Measurements from ENCODE around the gene CLEC4E. TPM values are rescaled to one million over a fixed set of nuclear protein-coding genes. Genes with fewer than 3 reads are reported as not detected.
"Not testable (repeated sequence)": the region's sequence is repeated elsewhere in the genome, so short reads cannot be mapped to it uniquely, and the experiment has no call there.

Gene CLEC4E, protein sequence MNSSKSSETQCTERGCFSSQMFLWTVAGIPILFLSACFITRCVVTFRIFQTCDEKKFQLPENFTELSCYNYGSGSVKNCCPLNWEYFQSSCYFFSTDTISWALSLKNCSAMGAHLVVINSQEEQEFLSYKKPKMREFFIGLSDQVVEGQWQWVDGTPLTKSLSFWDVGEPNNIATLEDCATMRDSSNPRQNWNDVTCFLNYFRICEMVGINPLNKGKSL
- total RNA-seq (ENCODE audit: unreplicated experiment) = not detected
- long read RNA-seq = 0 reads

DNA sequence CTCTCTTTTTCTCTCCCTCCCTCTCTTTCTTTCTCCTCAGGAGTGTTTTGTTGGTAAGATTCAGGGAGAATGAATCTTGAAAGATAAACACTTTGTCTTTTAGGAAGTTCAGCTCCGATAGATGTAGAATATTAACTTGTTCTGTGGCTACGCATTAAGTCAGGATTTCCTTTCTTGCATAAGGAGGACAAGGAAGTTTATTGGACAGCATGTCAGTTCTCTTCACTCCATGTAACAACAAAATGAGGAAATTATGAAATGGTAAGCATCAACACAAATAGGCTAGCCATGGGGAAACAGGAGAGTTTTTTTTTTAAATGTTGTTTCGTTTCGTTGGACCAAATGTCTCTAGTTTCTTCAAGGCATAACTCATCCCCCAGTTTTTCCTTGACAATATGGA is at the start of gene CLEC4E:
Gene CLEC4E (minus strand): TSS at position 75 of the 400 bp plus-strand sequence. CDS start 108 bp downstream, outside the sequence.
- not testable (repeated sequence) for H3K36me3 Mint-ChIP-seq (ENCODE audit: unreplicated experiment); H3K9me3 Mint-ChIP-seq (ENCODE audit: unreplicated experiment); H3K4me3 Mint-ChIP-seq (ENCODE audit: unreplicated experiment); H3K27me3 Mint-ChIP-seq (ENCODE audit: unreplicated experiment); H3K4me1 Mint-ChIP-seq (ENCODE audit: low read depth, unreplicated experiment); DNase-seq; H3K27ac Mint-ChIP-seq (ENCODE audit: unreplicated experiment)

DNA sequence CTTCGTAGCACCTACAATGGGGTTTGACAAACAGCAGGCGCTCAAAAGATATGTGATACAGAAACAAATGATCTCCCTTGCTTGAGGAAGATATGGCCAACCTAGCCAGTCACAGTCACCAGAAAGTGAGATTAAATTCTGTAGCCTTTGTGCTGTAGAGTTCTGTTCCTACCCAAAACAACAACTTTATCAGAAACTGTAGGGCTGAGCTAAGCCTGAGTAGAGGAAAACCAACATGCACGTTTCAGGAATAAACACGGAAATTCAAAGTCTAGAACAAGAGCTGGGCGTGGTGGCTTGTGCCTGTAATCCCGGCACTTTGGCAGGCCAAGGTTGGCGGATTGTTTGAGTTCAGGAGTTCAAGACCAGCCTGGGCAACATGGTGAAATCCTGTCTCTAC is 49.0 kb upstream of the CLEC4E start:
- Mint-ChIP-seq H3K4me3 (ENCODE audit: unreplicated experiment) (no peak overlapping the region), H3K27ac (ENCODE audit: unreplicated experiment) (no peak overlapping the region), H3K9me3 (ENCODE audit: unreplicated experiment) (peaks cover 2% of the 10 kb centered on the region), H3K36me3 (ENCODE audit: unreplicated experiment) (no peaks in the 10 kb centered on the region), H3K27me3 (ENCODE audit: unreplicated experiment) (peaks cover 3% of the 10 kb centered on the region), H3K4me1 (ENCODE audit: low read depth, unreplicated experiment) (no peaks in the 10 kb centered on the region)
- no peak for DNase-seq
- TF ChIP-seq, protein P1, sequence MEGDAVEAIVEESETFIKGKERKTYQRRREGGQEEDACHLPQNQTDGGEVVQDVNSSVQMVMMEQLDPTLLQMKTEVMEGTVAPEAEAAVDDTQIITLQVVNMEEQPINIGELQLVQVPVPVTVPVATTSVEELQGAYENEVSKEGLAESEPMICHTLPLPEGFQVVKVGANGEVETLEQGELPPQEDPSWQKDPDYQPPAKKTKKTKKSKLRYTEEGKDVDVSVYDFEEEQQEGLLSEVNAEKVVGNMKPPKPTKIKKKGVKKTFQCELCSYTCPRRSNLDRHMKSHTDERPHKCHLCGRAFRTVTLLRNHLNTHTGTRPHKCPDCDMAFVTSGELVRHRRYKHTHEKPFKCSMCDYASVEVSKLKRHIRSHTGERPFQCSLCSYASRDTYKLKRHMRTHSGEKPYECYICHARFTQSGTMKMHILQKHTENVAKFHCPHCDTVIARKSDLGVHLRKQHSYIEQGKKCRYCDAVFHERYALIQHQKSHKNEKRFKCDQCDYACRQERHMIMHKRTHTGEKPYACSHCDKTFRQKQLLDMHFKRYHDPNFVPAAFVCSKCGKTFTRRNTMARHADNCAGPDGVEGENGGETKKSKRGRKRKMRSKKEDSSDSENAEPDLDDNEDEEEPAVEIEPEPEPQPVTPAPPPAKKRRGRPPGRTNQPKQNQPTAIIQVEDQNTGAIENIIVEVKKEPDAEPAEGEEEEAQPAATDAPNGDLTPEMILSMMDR (IDR thresholded peaks at IDR 0.05; ENCODE audit: partially characterized antibody, unreplicated experiment) = no peak

DNA sequence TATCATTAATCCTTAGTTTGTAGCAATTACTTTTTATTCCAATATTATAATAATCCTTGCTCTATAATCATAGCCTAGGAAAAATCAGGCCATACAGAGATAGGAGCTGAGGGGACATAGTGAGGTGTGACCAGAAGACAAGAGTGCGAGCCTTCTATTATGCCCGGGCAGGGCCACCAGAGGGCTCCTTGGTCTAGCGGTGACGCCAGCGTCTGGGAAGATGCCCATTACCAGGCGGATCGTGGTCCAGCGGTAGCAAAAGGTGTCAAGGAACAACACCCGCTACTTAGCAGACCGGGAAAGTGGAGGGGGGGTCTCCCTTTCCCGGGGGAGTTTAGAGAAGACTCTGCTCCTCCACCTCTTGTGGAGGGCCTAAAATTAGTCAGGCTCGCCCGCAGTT is 43.8 kb upstream of the CLEC4E start:
- not testable (repeated sequence) for H3K27me3 Mint-ChIP-seq (ENCODE audit: unreplicated experiment)

DNA sequence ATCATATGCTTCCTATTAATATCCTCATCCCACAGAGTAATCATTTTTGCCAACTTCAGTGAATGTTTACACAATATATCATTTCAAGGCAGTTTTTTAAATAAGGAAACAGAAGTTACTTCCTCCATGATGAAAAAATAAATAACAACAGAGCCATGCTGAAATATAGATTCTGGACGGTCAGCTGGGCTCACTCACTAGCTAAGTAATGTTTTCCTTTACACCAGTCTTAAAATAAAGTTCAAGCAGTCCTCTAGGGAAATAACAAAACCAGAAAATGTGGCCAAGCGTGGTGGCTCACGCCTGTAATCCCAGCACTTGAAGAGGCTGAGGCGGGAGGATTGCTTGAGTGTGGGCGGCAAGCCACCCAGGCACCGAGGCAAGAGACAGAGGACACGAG is 43.3 kb upstream of the CLEC4E start:
- H3K4me1 Mint-ChIP-seq (ENCODE audit: low read depth, unreplicated experiment) = no peaks in the 10 kb centered on the region
- TF ChIP-seq, protein P1 (IDR thresholded peaks at IDR 0.05; ENCODE audit: partially characterized antibody, unreplicated experiment) = no peak
- DNase-seq = no peak
- H3K27me3 Mint-ChIP-seq (ENCODE audit: unreplicated experiment) = peaks cover 5% of the 10 kb centered on the region
- no peak overlapping the region for H3K27ac Mint-ChIP-seq (ENCODE audit: unreplicated experiment)
- H3K36me3 Mint-ChIP-seq (ENCODE audit: unreplicated experiment) = no peaks in the 10 kb centered on the region
- no peak overlapping the region for H3K4me3 Mint-ChIP-seq (ENCODE audit: unreplicated experiment)
- H3K9me3 Mint-ChIP-seq (ENCODE audit: unreplicated experiment) = peaks cover 2% of the 10 kb centered on the region

More for the DNA sequence above, 43.8 kb upstream of the CLEC4E start:
- not testable (repeated sequence) for H3K4me1 Mint-ChIP-seq (ENCODE audit: low read depth, unreplicated experiment); H3K9me3 Mint-ChIP-seq (ENCODE audit: unreplicated experiment); DNase-seq; H3K4me3 Mint-ChIP-seq (ENCODE audit: unreplicated experiment); H3K27ac Mint-ChIP-seq (ENCODE audit: unreplicated experiment); H3K36me3 Mint-ChIP-seq (ENCODE audit: unreplicated experiment)

DNA sequence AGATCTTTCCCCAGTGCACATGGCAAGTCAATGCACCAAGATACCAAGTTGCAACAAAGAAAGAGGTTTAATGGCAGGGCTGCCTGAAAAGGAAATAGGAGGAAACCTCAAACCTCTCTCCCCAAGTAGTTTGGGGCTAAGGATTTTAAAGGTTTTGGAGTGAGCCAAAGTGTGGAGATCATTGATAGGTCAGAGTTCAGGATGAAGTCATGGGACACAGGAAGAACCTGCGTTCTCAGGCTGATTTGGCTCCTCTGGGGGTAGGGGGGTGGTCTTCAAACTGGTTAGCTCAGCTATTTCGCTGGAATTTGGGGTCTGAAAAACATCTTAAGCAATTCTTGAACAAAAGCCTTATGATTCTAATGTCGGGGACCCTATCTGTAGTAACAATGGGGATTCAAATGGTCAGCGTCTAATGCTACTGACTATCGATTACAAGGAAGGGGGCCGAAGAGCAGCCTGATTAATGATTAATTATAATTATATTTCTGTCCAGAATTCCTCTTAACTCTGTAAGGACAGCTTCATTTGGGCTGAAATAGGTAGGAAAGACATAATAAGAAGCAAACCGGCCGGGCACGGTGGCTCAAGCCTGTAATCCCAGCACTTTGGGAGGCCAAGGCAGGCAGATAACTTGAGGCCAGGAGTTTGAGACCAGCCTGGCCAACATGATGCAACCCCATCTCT is 40.5 kb upstream of the CLEC4E start:
- Mint-ChIP-seq H3K4me3 (ENCODE audit: unreplicated experiment) (no peak overlapping the region), H3K27me3 (ENCODE audit: unreplicated experiment) (peaks cover 5% of the 10 kb centered on the region), H3K9me3 (ENCODE audit: unreplicated experiment) (peaks cover 2% of the 10 kb centered on the region), H3K27ac (ENCODE audit: unreplicated experiment) (no peak overlapping the region), H3K4me1 (ENCODE audit: low read depth, unreplicated experiment) (no peaks in the 10 kb centered on the region), H3K36me3 (ENCODE audit: unreplicated experiment) (no peaks in the 10 kb centered on the region)
- TF ChIP-seq, protein P1 (IDR thresholded peaks at IDR 0.05; ENCODE audit: partially characterized antibody, unreplicated experiment) = no peak
- DNase-seq = no peak

DNA sequence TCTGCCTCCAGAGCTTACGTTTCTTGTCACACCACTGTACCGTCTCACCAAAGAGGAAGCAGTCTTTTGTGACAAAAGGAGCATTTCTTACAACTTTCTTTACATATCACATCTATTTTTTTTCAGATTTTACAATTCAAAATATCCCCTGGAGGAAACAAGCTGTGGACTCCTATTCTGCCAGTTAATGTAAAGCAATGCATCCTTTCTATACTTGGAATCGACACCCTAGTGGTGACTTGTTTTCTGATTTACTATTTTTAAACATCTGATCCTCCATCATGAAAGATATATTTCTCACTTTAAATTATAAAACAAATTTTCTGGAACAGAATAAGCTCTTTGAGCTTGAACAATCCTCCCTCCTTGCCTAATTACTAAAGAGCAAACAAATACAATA is 37.2 kb upstream of the CLEC4E start:
- no peaks in the 10 kb centered on the region for H3K27me3 Mint-ChIP-seq (ENCODE audit: unreplicated experiment)
- no peaks in the 10 kb centered on the region for H3K4me1 Mint-ChIP-seq (ENCODE audit: low read depth, unreplicated experiment)
- H3K36me3 Mint-ChIP-seq (ENCODE audit: unreplicated experiment) = no peaks in the 10 kb centered on the region
- DNase-seq = no peak
- H3K27ac Mint-ChIP-seq (ENCODE audit: unreplicated experiment) = no peak overlapping the region
- TF ChIP-seq, protein P1 (IDR thresholded peaks at IDR 0.05; ENCODE audit: partially characterized antibody, unreplicated experiment) = no peak
- H3K9me3 Mint-ChIP-seq (ENCODE audit: unreplicated experiment) = peaks cover 6% of the 10 kb centered on the region
- H3K4me3 Mint-ChIP-seq (ENCODE audit: unreplicated experiment) = no peak overlapping the region
